Transverse colon (tissue), 4 donors: ENCODE data around the gene SELENBP1. TPM values are rescaled to one million over a fixed set of nuclear protein-coding genes. Genes with fewer than 3 reads are reported as not detected.

Experiments used
- DNase-seq: peaks from one replicate; pipeline ENCODE4 v3.0.0-alpha.2; 2019
- H3K27ac ChIP-seq, 4 donors: fragments of 200-600 bp; sonication (generic); 2 replicates each; pipeline ENCODE4 v1.5.1; 2016 to 2018; ENCODE audit warnings: inconsistent platforms in 4 of 4
- H3K27me3 ChIP-seq: fragments of 200-600 bp; sonication (generic); 2 replicates; pipeline ENCODE4 v1.5.1; 2017; ENCODE audit warnings: inconsistent platforms
- H3K36me3 ChIP-seq, 4 donors: fragments of 200-600 bp; sonication (generic); 2 replicates each; pipeline ENCODE4 v1.5.1; 2017 to 2019; ENCODE audit warnings: inconsistent platforms in 4 of 4
- H3K4me1 ChIP-seq, 4 donors: fragments of 200-600 bp; sonication (generic); 2 replicates each; pipeline ENCODE4 v1.5.1; 2017 to 2020; ENCODE audit warnings: inconsistent platforms in 4 of 4
- H3K4me3 ChIP-seq, 4 donors: fragments of 200-600 bp; sonication (generic); 1 replicate in 1 of 4; 2 replicates in 3 of 4; pipeline versions ENCODE4 v1.5.1 to v1.6.1; 2017 to 2019; ENCODE audit warnings: inconsistent platforms in 4 of 4
- H3K9me3 ChIP-seq, 2 donors: fragments of 200-600 bp; sonication (generic); 2 replicates each; pipeline ENCODE4 v1.5.1; 2017 to 2019; ENCODE audit warnings: inconsistent platforms in 2 of 2
- CTCF ChIP-seq, 5 experiments: fragments of 200-600 bp in 3 of 5; fragments of 450-650 bp in 2 of 5; sonication (generic) in 3 of 5; IDR thresholded peaks; 1 replicate in 2 of 5; 2 replicates in 3 of 5; pipeline ENCODE4 v1.5.1; 2016 to 2017; ENCODE audit warnings: antibody characterized with exemption in 5 of 5, inconsistent platforms in 3 of 5, mild to moderate bottlenecking in 2 of 5, moderate library complexity in 1 of 5
- EP300 ChIP-seq: sonication (generic); formaldehyde crosslinking; IDR thresholded peaks from one replicate; pipeline ENCODE4 v1.6.1; 2017; ENCODE audit warnings: antibody characterized with exemption, low read depth
- POLR2A ChIP-seq: fragments of 450-650 bp; IDR thresholded peaks from one replicate; pipeline ENCODE4 v1.6.1; 2016; ENCODE audit warnings: antibody characterized with exemption, mild to moderate bottlenecking, moderate library complexity
- POLR2AphosphoS5 ChIP-seq, 3 donors: sonication (generic); formaldehyde crosslinking; IDR thresholded peaks; one replicate each; pipeline ENCODE4 v1.6.1; 2016; ENCODE audit warnings: antibody characterized with exemption in 3 of 3
- WGBS, 2 donors: methylation state at CpG; one replicate each; pipeline ENCODE4 v1.1.5; 2018; ENCODE audit warnings: low coverage in 1 of 2; 5-methylcytosine and 5-hydroxymethylcytosine counted together
- in situ Hi-C, 4 donors: fragments of 200-750 bp; cut with MboI; loops; one replicate each; pipeline versions ENCODE4 v1.15.0 to v1.15.1; 2017; ENCODE audit warnings: low sequenced_read_pairs in 3 of 4, low pct_ligation_motif_present in 1 of 4, low pct_unique_long_range_greater_than_20kb in 1 of 4
- intact Hi-C: fragments of 100-400 bp; cut with DNase I; formaldehyde crosslinking; loops from one replicate; pipeline ENCODE4 v1.15.1; 2023; ENCODE audit warnings: low total_unique reads
- total RNA-seq, 4 donors: library from RNA; depleted of rRNA; stranded (reverse); fragments of >200 nt; gene quantifications; one replicate each; pipeline ENCODE4 v1.1.0, GENCODE V29; 2016

The SELENBP1 gene
- total RNA-seq, 4 donors from 2014 or later = 1,079 to 3,856 (median 3,214) TPM

DNA sequence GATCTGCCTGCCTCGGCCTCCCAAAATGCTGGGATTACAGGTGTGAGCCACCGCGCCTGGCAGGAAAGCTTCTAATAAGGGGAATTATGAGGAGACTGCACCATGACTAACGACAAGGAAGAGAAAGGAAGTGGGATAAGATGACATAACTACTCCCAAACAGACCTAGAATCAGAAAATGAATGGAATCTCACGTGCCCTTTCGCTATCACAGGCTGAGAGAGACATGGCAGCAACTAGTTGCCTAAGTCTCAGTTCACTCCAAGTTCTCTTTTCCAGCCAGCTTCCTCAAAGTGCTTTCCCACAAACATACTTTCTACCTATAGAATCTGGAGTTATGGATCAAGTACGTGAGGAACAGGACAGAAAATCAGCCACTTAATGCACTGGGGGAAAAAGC lies 47.3 kb downstream of the SELENBP1 start:
- in situ Hi-C loops (no loop called here), intact Hi-C loops (no loop called here)
- H3K9me3 ChIP-seq = no peaks in the 10 kb centered on the region
- H3K36me3 ChIP-seq = peaks cover 0 to 10% (median 4%) of the 10 kb centered on the region in 4 donors
- TF ChIP-seq POLR2AphosphoS5 (IDR thresholded peaks at IDR 0.05) (no peak), EP300 (no peak), CTCF (IDR thresholded peaks at IDR 0.05) (no peak), POLR2A (no peak)
- no peak for DNase-seq
- 81 to 84% methylated on average over 5 to 7 of the region's 7 CpGs for WGBS, 2 donors
- H3K27ac ChIP-seq = no peak overlapping the region
- H3K27me3 ChIP-seq = no peaks in the 10 kb centered on the region
- peaks cover 6 to 32% (median 25%) of the 10 kb centered on the region in 4 donors for H3K4me1 ChIP-seq
- H3K4me3 ChIP-seq = no peak overlapping the region

- no peaks in the 10 kb centered on the region for H3K9me3 ChIP-seq
- no peaks in the 10 kb centered on the region for H3K27me3 ChIP-seq
- intact Hi-C loops (no loop called here), in situ Hi-C loops (no loop called here)
- TF ChIP-seq EP300 (no peak), POLR2A (no peak), POLR2AphosphoS5 (IDR thresholded peaks at IDR 0.05) (no peak), CTCF (IDR thresholded peaks at IDR 0.05) (no peak)
- DNase-seq = no peak
- peaks cover 6 to 32% (median 25%) of the 10 kb centered on the region in 4 donors for H3K4me1 ChIP-seq
- 96 to 100% methylated on average over 2 to 4 of the region's 4 CpGs for WGBS, 2 donors
- H3K4me3 ChIP-seq = no peak overlapping the region
- no peak overlapping the region for H3K27ac ChIP-seq
- peaks cover 0 to 11% (median 5%) of the 10 kb centered on the region in 4 donors for H3K36me3 ChIP-seq
These were observed 48.0 kb downstream of the SELENBP1 start for GRCh38 chr1:151324390-151324930.

DNA sequence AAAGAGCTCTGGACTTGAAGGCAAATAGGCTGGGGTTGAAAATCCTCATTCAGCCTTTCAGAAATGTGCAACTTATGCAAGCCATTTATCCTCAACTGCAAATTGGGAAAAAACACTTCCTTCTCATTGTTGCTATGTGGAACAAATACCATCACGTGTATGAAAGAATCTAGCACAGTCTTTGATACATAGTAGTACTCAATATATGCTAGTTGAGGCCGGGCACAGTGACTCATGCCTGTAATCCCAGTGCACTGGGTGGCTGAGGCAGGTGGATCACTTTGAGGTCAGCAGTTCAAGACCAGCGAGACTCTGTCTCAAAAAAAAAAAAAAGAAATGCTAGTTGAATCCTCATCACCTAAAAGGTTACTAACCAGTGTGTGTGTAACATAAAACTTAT lies 53.5 kb downstream of the SELENBP1 start:
- Histone ChIP-seq H3K36me3 (peaks cover 0 to 31% (median 14%) of the 10 kb centered on the region in 4 donors), H3K9me3 (no peaks in the 10 kb centered on the region), H3K27ac (no peak overlapping the region), H3K27me3 (no peaks in the 10 kb centered on the region), H3K4me1 (peaks cover 0 to 9% (median 5%) of the 10 kb centered on the region in 4 donors), H3K4me3 (no peak overlapping the region)
- DNase-seq = no peak
- intact Hi-C loops = no loop called here
- in situ Hi-C loops = no loop called here
- WGBS, 2 donors = 63 to 77% methylated on average over 3 of the region's 3 CpGs
- TF ChIP-seq CTCF (IDR thresholded peaks at IDR 0.05) (no peak), EP300 (no peak), POLR2AphosphoS5 (IDR thresholded peaks at IDR 0.05) (no peak), POLR2A (no peak)

- 80 to 91% methylated on average over 4 to 17 of the region's 17 CpGs for WGBS, 2 donors
- Histone ChIP-seq H3K27ac (no peak overlapping the region), H3K36me3 (peaks cover 0 to 24% (median 12%) of the 10 kb centered on the region in 4 donors), H3K9me3 (no peaks in the 10 kb centered on the region), H3K27me3 (no peaks in the 10 kb centered on the region), H3K4me3 (no peak overlapping the region), H3K4me1 (peaks cover 2 to 34% (median 29%) of the 10 kb centered on the region in 4 donors)
- intact Hi-C loops = no loop called here
- in situ Hi-C loops = no loop called here
- TF ChIP-seq CTCF (IDR thresholded peaks at IDR 0.05) = no peak
- no peak for TF ChIP-seq POLR2AphosphoS5 (IDR thresholded peaks at IDR 0.05)
- TF ChIP-seq EP300 = no peak
- DNase-seq = no peak
These were observed 56.8 kb downstream of the SELENBP1 start for GRCh38 chr1:151315565-151316235.

Other genes starting within 250 kb of the SELENBP1 start
- 10 to 100 TPM in 1 of 4 donors, 1 to 10 TPM in 3; 1.8 to 16.3 (median 2.9) TPM for gene SEMA6C, start 226.1 kb downstream of the SELENBP1 start, total RNA-seq
- gene TNFAIP8L2, start 216.1 kb downstream of the SELENBP1 start, total RNA-seq = 1 to 10 TPM; 2.0 to 5.2 (median 4.2) TPM
- gene LYSMD1, start 206.8 kb downstream of the SELENBP1 start, total RNA-seq = 10 to 100 TPM in 1 of 4 donors, 1 to 10 TPM in 3; 1.4 to 15.7 (median 7.3) TPM
- gene SCNM1, start 206.6 kb downstream of the SELENBP1 start, total RNA-seq = 10 to 100 TPM in 3 of 4 donors, 1 to 10 TPM in 1; 9.0 to 35.4 (median 25.1) TPM
- gene TMOD4, start 196.7 kb downstream of the SELENBP1 start, total RNA-seq = not detected
- 10 to 100 TPM in 3 of 4 donors, 1 to 10 TPM in 1; 4.9 to 26.6 (median 20.1) TPM for gene VPS72, start 182.5 kb downstream of the SELENBP1 start, total RNA-seq
- 10 to 100 TPM; 46.7 to 78.2 (median 59.4) TPM for gene PIP5K1A, start 174.2 kb downstream of the SELENBP1 start, total RNA-seq
- 100 to 1,000 TPM in 1 of 4 donors, 10 to 100 TPM in 3; 41.9 to 111 (median 79.5) TPM for gene PSMD4, start 118.0 kb downstream of the SELENBP1 start, total RNA-seq
- gene ZNF687, start 90.4 kb downstream of the SELENBP1 start, total RNA-seq = 10 to 100 TPM; 24.5 to 41.9 (median 31.5) TPM
- 10 to 100 TPM; 68.0 to 95.9 (median 79.8) TPM for gene PI4KB, start 45.3 kb downstream of the SELENBP1 start, total RNA-seq
- 10 to 100 TPM; 17.7 to 61.0 (median 35.4) TPM for gene RFX5, start 25.5 kb downstream of the SELENBP1 start, total RNA-seq
- 100 to 1,000 TPM in 3 of 4 donors, 10 to 100 TPM in 1; 84.4 to 188 (median 140) TPM for gene PSMB4, start 26.9 kb upstream of the SELENBP1 start, total RNA-seq
- 10 to 100 TPM; 44.1 to 90.9 (median 72.7) TPM for gene POGZ, start 86.8 kb upstream of the SELENBP1 start, total RNA-seq
- 100 to 1,000 TPM; 123 to 351 (median 172) TPM for gene CGN, start 138.7 kb upstream of the SELENBP1 start, total RNA-seq
- 10 to 100 TPM; 22.8 to 65.5 (median 30.8) TPM for gene TUFT1, start 167.6 kb upstream of the SELENBP1 start, total RNA-seq
- 10 to 100 TPM; 11.5 to 37.0 (median 24.6) TPM for gene SNX27, start 239.3 kb upstream of the SELENBP1 start, total RNA-seq